Activated CD8-positive, alpha-beta memory T cell treated with anti-CD3 and anti-CD28 coated beads, Interleukin-2, amount 50 U/mL, for 1 hour (primary cell): ENCODE measurements around the gene KRTAP1-4.
"Not testable (repeated sequence)": the region's sequence is repeated elsewhere in the genome, so short reads cannot be mapped to it uniquely, and the experiment has no call there.

Experiments used
- DNase-seq: peaks from one replicate; pipeline ENCODE4 v3.0.0-alpha.2; 2020; ENCODE audit errors: extremely low read depth

Gene KRTAP1-4

DNA sequence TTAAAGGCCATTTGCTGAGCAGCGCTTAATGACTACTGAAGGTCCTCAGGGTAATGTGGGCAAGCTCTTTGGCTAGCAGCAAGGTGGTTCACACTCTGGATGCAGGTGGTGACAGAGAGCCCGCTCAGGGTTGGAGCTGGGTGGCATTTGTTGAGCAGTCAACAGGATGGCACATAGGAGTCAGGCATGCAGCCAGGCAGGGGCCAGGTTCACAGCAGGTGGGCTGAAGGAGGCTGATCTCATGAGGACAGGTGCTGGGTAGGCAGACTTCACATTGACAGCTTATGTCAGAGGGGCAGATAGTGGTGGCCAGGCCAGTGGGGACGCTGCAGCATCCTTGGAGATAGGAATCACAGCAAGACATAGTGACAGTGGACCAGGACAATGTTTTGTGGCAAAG, 25.6 kb downstream of the KRTAP1-4 start:
- no peak for DNase-seq

DNA sequence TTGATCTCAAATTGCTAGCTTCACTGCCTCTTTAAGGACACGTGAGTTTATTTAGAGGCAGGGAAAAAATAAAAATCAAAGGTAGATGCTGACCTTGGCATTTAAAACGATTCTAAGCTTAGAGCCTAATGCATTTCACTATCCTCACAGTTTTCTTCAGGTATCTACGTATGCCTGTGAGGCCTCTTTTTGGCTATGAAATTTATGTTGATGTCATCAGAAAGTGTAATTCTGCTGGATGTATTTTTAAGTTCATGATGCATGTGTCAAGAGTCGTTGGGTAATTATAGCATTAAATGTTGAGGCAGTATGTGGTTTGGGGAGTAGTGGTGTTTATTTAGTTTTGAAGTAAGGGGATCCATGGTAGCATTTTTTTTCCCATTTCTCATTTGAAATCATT, 26.1 kb downstream of the KRTAP1-4 start:
- DNase-seq, result no peak

DNA sequence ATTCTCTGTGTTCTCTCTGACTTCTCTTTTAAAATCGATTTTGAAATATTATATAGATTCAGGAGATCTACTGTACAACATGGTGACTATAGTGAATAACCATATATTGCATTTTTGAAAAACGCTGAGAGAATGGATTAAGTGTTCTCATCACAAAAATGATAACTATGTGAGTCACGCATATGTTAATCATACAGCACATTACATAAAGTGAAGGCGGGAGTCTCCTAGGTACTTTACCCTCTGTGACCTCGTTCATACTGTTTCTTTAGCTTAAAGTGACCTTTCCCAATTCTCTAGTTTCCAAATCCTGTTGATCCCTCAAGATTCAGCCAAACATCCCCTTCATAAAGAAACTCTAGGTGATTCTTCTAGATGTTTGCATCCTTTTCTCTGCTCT, 27.2 kb downstream of the KRTAP1-4 start:
- DNase-seq, result no peak

DNA sequence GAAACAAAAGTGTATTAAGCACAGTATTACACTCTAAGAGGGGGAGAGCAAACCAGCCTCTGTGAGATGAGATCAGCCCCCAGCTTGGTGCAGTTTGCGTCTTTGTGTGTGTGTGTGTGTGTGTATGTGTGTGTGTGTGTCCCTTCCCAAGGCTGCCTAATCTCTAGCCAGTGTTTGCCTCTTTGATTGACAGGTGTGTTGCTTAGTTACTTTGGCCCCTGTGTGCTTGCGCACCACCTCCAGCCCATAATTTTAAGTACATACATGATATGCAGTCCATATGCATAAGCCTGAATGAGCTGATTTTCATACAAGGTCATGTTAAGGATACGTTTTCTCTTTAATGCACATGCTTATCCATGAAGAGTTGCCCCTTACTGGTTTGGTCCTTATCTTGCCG, 28.2 kb downstream of the KRTAP1-4 start:
- DNase-seq, result no peak

DNA sequence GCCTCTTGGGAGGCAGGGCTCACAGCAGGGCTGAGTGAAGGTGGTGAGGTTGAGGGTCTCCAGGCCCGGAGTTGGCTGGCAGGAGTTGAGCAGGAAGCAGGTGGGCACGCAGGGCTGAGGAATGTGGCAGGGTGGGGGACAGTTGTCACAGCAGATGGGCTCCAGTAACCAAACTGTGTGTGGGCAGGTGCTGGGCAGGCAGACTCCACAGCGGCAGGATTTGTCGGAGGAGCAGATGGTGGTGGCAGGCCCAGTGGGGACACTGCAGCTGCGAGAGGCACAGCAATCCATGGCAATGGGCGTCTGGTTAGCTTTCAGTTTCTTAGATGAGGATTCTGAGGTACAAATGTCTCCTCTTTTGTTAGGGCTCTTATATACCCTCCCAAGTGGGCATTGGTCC, 30.4 kb downstream of the KRTAP1-4 start, which contains the start of gene KRTAP3-2:
Gene KRTAP3-2, minus strand, starts transcription at position 344 of the 400 bp plus-strand sequence. Its CDS starts 53 bp downstream, at position 291.
- DNase-seq, result not testable (repeated sequence)

DNA sequence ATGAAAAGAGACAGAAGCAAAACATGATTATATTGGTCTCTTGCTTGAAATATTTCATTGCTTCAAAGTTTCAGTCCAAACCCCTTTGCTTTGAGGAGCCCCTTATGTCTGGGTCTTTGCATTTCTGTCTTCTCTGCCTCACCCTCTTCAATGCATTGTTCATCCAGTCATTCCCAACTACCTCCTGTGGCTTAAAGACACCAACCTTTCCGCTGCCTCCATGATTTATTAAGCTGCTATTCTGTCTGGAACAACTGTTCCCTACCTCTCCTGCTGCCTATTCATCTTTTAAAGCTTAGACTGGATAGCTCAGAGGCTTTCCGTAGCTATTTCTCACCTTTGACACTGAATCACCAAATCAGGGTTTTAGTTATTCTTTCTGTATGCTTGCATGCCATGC, 32.6 kb downstream of the KRTAP1-4 start:
- no peak for DNase-seq

DNA sequence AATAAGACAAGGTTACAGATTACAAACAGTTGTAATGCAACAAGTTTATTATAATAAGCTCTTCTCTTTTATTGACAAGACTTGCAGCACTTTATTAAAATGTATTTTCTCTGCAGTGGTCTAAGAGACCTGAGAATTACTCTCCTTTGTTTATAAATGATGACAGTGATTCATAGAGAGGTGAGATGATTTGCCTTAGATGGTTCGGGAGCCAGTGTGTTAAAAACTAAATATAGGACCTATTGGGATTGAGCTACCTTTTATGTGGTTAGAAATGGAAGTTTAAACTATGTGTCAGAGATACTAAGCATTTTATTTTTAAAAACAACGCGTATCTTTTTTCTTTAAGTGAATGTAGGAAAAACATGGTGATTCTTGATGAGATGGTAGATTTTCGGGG, 33.2 kb downstream of the KRTAP1-4 start:
- no peak for DNase-seq

DNA sequence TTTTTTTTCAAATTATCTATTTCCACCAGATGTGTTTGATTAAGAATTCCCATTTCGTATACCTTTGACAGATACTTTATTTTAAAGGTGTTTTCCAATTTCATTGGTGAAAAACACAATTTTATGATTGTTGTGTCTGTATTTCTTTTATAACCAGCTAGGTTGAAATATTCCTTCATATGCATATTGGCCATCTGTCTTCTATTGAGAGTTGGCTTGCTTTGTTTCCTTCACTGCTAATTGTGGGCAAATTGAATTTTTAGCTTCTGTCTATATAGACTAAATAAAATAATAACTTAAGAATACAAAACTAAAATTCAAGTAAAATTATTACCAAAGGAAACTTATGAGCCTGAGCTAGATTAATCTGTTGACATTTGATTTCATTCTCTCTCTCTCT, 34.9 kb downstream of the KRTAP1-4 start:
- DNase-seq, result no peak

DNA sequence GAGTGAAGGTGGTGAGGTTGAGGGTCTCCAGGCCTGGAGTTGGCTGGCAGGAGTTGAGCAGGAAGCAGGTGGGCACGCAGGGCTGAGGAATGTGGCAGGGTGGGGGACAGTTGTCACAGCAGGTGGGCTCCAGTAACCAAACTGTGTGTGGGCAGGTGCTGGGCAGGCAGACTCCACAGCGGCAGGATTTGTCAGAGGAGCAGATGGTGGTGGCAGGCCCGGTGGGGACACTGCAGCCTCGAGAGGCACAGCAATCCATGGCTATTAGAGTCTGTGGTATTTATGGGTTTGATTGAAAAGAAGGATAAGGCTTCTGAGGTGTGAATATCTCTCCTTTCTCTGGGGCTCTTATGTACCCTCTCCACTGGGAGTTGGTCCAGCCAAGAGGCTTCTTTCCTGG, 36.2 kb downstream of the KRTAP1-4 start, which contains the start of gene KRTAP3-3:
Gene KRTAP3-3, minus strand, starts transcription at position 326 of the 400 bp plus-strand sequence. Its CDS starts 67 bp downstream, at position 259.
- no peak for DNase-seq

DNA sequence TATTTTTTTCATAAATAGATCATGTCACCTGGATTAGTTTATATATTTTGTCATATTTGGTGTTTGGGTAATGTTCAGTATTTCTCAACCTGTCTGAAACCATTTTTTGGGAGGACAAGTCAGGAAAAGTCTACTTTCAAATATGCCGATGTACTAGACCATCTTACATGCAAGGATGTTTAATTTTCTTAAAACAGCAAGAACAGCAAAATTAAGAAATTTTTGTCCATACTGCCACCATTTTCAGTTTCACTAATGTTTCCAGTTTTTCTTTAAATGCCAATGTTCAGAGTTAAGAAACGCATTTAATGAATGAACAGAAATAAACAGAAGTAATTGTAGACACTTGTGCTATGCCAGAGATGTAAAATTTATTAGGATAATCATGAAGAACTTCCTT, 36.9 kb downstream of the KRTAP1-4 start:
- DNase-seq, result no peak

DNA sequence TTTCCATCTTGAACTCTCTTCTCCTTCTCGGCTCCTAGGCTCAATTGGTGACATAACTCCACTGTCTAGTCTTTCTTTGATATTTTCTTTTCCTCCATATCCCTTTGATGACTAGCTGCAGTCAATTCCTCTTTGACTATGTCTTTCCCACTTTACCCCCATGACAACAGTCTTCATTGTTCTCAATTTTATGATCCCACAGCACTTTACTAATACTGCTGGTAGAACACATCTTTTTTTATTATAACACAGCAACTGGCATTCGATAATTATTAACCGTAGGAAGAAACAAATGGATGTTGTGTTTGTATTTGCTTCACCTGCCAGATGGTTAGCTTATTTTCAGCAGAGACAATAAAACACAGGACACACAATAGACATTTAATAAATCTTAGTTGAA, 37.3 kb downstream of the KRTAP1-4 start:
- no peak for DNase-seq

DNA sequence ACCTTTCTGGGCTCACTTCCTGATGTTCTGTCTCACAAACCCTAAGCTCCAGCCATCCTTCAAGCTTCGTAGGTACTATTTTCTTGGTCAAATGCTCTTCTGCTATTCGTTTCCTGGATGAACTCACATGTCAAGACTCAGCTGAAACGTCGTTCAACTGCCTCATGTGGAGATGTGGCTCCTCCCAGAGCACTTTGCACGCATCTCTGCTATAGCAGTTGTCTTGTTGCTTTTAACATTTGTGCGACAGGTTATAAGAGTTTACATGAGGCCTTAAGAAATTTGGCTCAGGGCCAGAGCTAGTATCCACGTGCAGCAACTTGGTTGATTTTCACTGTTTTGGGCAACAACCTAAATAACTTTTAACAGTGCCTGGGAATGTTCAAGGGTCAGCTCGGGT, 43.1 kb downstream of the KRTAP1-4 start:
- DNase-seq, result no peak

DNA sequence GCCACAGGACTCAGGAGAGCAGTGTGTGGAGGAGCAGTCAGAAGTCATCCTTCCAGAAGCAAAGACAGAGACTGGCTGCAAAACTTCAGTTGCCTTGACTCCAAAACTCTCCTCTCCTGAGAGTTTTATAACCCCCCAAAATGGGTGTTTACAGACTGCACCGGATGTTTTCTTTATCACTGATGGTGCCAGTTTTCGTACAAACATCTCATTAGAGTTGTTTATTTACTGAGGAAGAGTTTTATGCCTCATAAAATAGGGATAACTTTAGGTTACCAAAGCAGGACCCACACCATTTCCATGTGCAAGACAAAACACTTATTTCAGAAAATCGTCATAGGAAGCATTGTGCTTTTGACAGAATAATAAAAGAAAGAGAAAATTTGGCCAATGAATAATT, 45.8 kb downstream of the KRTAP1-4 start, which contains the start of gene KRT40:
Gene KRT40, minus strand, starts transcription at position 101 of the 400 bp plus-strand sequence. Its CDS starts 53 bp downstream, at position 48.
- no peak for DNase-seq

DNA sequence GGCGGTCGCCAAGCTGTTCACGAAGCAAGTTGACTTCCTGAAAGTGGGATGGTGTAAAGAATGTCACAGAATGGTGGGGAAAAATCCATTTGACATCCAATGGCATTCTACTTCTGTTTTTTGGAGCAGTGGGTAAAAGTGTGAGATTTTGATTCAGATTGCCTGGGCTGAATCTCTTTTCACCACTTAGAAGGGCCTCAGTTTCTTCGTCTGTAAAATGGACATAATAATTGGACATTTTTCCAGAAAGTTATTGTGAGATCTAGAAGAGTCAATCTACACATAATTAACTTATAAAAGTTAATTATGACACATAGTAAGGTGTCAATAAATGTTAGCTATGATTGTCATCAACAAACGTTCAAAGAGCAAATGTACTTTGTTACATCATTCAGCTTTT, 48.9 kb downstream of the KRTAP1-4 start:
- no peak for DNase-seq

DNA sequence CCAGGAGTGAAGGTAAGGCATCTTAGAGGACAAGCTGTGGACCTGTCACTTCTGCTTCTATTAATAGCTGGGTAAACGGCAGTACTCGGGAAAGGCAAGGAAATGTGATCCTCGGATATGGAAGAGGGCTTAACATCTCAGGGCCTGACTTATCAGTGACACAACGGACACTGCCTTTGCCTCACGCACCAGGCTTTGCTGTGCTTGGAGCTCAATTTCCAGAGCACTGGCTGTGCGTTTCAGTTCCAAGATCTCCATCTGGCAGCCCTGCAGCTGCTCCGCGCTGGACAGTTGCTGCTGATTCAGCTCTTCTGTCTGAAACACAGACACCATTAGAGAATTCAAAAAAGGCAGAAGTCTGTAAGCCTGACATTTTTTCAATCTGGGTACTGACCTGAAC, 49.4 kb downstream of the KRTAP1-4 start:
- DNase-seq, result no peak

DNA sequence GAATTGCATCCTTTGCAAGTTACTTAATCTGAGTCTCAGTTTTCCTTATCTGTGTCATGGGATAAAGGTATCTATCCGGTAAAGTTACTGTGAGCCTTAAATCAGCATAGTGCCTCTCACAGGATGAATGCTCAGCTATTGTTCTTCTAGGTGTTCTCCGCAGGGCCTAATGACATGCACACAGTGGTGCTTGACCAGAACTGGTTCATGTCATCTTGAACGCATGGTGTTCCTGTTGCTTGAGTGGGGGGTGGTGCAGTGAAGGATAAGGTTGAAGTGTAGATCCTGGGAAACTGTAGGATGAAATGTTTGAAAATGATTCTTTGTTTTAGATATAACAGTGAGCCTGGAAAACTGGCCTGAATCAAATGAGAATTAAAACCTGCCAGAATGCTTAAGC, 49.9 kb downstream of the KRTAP1-4 start:
- DNase-seq, result no peak
